Lung (tissue), 12 donors: ENCODE results near the gene AZU1. TPM values are rescaled to one million over a fixed set of nuclear protein-coding genes. Genes with fewer than 3 reads are reported as not detected.

Experiments used
- ATAC-seq: fragments of 200-7000 bp; cut with Tn5 transposase; one replicate; pipeline ENCODE4 v1.9.1; 2020; ENCODE audit warnings: moderate number of reproducible peaks; ENCODE audit not compliant: insufficient read depth, low FRiP score
- DNase-seq, 3 donors: peaks; one replicate each; pipeline ENCODE4 v3.0.0-alpha.2; 2013 to 2017
- H3K27ac ChIP-seq, 2 donors: one replicate each; pipeline ENCODE4 v1.5.1; 2013; ENCODE audit warnings: mild to moderate bottlenecking in 2 of 2, moderate library complexity in 2 of 2, control low read depth in 1 of 2, inconsistent platforms in 1 of 2, low read depth in 1 of 2, low read length in 1 of 2
- H3K27me3 ChIP-seq, 3 donors: one replicate each; pipeline ENCODE4 v1.5.1; 2013; ENCODE audit warnings: low read length in 2 of 3; ENCODE audit not compliant: control insufficient read depth in 3 of 3, insufficient read depth in 3 of 3
- H3K36me3 ChIP-seq, 4 donors: one replicate each; pipeline ENCODE4 v1.5.1; 2013; ENCODE audit warnings: low read length in 4 of 4, mild to moderate bottlenecking in 1 of 4, moderate library complexity in 1 of 4; ENCODE audit not compliant: control insufficient read depth in 4 of 4, insufficient read depth in 4 of 4
- H3K4me1 ChIP-seq, 5 donors: one replicate each; pipeline ENCODE4 v1.5.1; 2013; ENCODE audit warnings: low read length in 5 of 5, mild to moderate bottlenecking in 2 of 5, moderate library complexity in 1 of 5; ENCODE audit not compliant: control insufficient read depth in 5 of 5, insufficient read depth in 5 of 5
- H3K4me3 ChIP-seq: one replicate; pipeline ENCODE4 v1.5.1; 2013; ENCODE audit warnings: mild to moderate bottlenecking, control low read depth, moderate library complexity
- H3K9ac ChIP-seq, 2 donors: one replicate each; pipeline ENCODE4 v1.5.1; 2013; ENCODE audit warnings: low read length in 2 of 2, control low read depth in 1 of 2; ENCODE audit not compliant: insufficient read depth in 1 of 2
- H3K9me3 ChIP-seq, 4 donors: one replicate each; pipeline ENCODE4 v1.5.1; 2013; ENCODE audit warnings: low read length in 3 of 4, mild to moderate bottlenecking in 1 of 4, moderate library complexity in 1 of 4; ENCODE audit not compliant: control insufficient read depth in 4 of 4, insufficient read depth in 3 of 4
- WGBS, 2 donors: extraction: QIAGEN DNeasy Blood & Tissue Kit; methylation state at CpG; one replicate each; pipeline ENCODE4 v1.1.7; 2013; 5-methylcytosine and 5-hydroxymethylcytosine counted together
- polyA plus RNA-seq, 2 donors: library from polyadenylated mRNA; stranded (reverse); fragments of 200-250 nt; gene quantifications; one replicate each; pipeline ENCODE4 v1.2.1, GENCODE V29; 2013
- total RNA-seq, 2 donors: library from RNA; depleted of rRNA in 1 of 2; stranded (reverse); fragments of >200 nt in 1 of 2; gene quantifications; one replicate each; pipeline ENCODE4 v1.2.1, GENCODE V29; 2014 to 2021
- TF ChIP-seq, protein P1 (sequence below): IDR thresholded peaks from 2 replicates; pipeline ENCODE4 v1.5.1; 2012; ENCODE audit warnings: mild to moderate bottlenecking; ENCODE audit errors: control extremely low read depth, extremely low read depth
- donor health status: control.
- donor health status: control.
- donor health status: Bipolar disorder and iron deficiency.
- donor health status: healthy.
- donor health status: DM: yes; HTN: yes; CAD: no.

AZU1 gene
- total and polyA plus RNA-seq, 4 donors = 2.0 to 9.8 (median 4.4) TPM

DNA sequence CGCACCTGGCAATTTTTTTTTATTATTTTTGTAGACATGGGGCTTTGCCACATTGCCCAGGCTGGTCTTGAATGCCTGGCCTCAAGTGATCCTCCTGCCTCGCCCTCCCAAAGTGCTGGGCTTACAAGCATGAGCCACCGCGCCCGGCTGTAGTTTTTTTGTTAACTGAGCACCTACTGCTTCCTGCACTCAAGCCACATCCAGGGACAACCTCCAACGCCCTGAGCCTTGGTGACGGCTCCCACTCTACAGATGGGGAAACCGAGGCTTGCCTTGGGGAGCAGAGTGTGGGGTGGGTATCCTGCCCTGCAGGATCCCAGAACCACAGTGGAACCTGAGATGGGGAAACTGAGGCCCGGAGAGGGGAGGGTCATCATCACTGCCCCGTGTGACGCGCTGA is 27.5 kb downstream of the AZU1 start:
- H3K27me3 ChIP-seq = peaks cover 0 to 7% (median 0%) of the 10 kb centered on the region in 3 donors
- TF ChIP-seq, protein P1, sequence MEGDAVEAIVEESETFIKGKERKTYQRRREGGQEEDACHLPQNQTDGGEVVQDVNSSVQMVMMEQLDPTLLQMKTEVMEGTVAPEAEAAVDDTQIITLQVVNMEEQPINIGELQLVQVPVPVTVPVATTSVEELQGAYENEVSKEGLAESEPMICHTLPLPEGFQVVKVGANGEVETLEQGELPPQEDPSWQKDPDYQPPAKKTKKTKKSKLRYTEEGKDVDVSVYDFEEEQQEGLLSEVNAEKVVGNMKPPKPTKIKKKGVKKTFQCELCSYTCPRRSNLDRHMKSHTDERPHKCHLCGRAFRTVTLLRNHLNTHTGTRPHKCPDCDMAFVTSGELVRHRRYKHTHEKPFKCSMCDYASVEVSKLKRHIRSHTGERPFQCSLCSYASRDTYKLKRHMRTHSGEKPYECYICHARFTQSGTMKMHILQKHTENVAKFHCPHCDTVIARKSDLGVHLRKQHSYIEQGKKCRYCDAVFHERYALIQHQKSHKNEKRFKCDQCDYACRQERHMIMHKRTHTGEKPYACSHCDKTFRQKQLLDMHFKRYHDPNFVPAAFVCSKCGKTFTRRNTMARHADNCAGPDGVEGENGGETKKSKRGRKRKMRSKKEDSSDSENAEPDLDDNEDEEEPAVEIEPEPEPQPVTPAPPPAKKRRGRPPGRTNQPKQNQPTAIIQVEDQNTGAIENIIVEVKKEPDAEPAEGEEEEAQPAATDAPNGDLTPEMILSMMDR = no peak
- 72 to 82% methylated on average over 12 of the region's 12 CpGs for WGBS, 2 donors
- no peaks in the 10 kb centered on the region for H3K9me3 ChIP-seq
- ATAC-seq (no peak), DNase-seq (no peak)
- no peak overlapping the region for H3K27ac ChIP-seq
- H3K36me3 ChIP-seq = no peaks in the 10 kb centered on the region
- no peak overlapping the region for H3K9ac ChIP-seq
- H3K4me3 ChIP-seq = no peak overlapping the region
- peaks cover 0 to 18% (median 6%) of the 10 kb centered on the region in 5 donors for H3K4me1 ChIP-seq

DNA sequence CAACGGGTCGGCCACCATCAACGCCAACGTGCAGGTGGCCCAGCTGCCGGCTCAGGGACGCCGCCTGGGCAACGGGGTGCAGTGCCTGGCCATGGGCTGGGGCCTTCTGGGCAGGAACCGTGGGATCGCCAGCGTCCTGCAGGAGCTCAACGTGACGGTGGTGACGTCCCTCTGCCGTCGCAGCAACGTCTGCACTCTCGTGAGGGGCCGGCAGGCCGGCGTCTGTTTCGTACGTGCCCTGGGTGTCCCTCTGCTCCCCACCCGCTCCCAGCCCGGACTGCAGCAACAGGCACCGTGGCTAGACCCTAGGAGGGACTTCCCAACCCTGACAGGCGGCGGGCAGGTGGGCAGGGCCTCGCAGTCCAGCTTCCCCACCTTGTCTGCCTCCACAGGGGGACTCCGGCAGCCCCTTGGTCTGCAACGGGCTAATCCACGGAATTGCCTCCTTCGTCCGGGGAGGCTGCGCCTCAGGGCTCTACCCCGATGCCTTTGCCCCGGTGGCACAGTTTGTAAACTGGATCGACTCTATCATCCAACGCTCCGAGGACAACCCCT is 28.0 kb downstream of the AZU1 start:
- WGBS, 2 donors = 66 to 75% methylated on average over 40 of the region's 40 CpGs
- TF ChIP-seq, protein P1 = no peak
- Histone ChIP-seq H3K9me3 (no peaks in the 10 kb centered on the region), H3K4me1 (peaks cover 0 to 18% (median 5%) of the 10 kb centered on the region in 5 donors), H3K27ac (no peak overlapping the region), H3K36me3 (no peaks in the 10 kb centered on the region), H3K9ac (no peak overlapping the region), H3K27me3 (peaks cover 0 to 7% (median 0%) of the 10 kb centered on the region in 3 donors), H3K4me3 (no peak overlapping the region)
- DNase-seq = no peak
- no peak for ATAC-seq

DNA sequence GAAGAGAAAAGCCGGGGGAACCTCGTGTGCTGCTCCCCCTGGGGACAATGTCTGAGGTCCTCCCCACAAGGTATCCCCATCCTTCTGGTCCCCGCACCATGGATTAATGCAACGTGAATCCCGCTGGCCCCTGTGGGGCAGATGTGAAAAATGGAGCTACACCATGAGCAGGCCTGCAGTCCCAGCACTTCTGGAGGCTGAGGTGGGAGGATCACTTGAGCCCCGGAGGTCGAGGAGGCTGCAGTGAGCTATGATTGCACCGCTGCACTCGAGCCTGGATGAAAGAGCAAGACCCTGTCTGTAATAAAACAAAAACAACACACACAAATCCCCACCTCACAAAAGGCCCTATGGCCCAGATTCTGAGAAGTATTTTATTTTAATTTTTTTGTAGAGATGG is 30.6 kb downstream of the AZU1 start:
- ATAC-seq = no peak
- H3K36me3 ChIP-seq = no peaks in the 10 kb centered on the region
- H3K27me3 ChIP-seq = peaks cover 0 to 12% (median 0%) of the 10 kb centered on the region in 3 donors
- 80 to 82% methylated on average over 9 of the region's 9 CpGs for WGBS, 2 donors
- DNase-seq = no peak
- no peak overlapping the region for H3K4me3 ChIP-seq
- no peak overlapping the region for H3K27ac ChIP-seq
- H3K9ac ChIP-seq = no peak overlapping the region
- H3K9me3 ChIP-seq = no peaks in the 10 kb centered on the region
- peaks cover 0 to 13% (median 9%) of the 10 kb centered on the region in 5 donors for H3K4me1 ChIP-seq
- TF ChIP-seq, protein P1 = no peak
